KBM-7 (cell line): ENCODE data around the gene TARS3.
A peak's percentile ranks its signal among the peaks of the same experiment; 100 is the strongest.
"Not testable (repeated sequence)": the region's sequence is repeated elsewhere in the genome, so short reads cannot be mapped to it uniquely, and the experiment has no call there.

ENCODE experiments used
- DNase-seq: peaks from one replicate; pipeline ENCODE4 v3.0.0-alpha.2; 2015
- in situ Hi-C: fragments of 300-500 bp; cut with MboI; formaldehyde crosslinking; loops from 2 replicates; pipeline ENCODE4 v1.14.3; 2020; ENCODE audit warnings: low sequenced_read_pairs, low pct_unique_long_range_greater_than_20kb, mixed read lengths

The TARS3 gene

GRCh38 chr15:101723874-101724674 is at the start of gene TARS3:
TSS of gene TARS3 (minus strand) at chr15:101724473. CDS start at chr15:101724387, 86 bp downstream.
- peak; percentile 87 for DNase-seq
- in situ Hi-C loops: no loop called here

- in situ Hi-C loops: no loop called here
- peak; percentile 12 for DNase-seq
Measured at GRCh38 chr15:101773496-101774100, 49.3 kb upstream of the TARS3 start.

GRCh38 chr15:101772921-101773320 is 48.6 kb upstream of the TARS3 start:
- DNase-seq: no peak
- in situ Hi-C loops: no loop called here

GRCh38 chr15:101767083-101767640 is 42.9 kb upstream of the TARS3 start:
- in situ Hi-C loops, DNase-seq: not testable (repeated sequence)

- no peak for DNase-seq
- in situ Hi-C loops: no loop called here
Measured at GRCh38 chr15:101765772-101766456, 41.6 kb upstream of the TARS3 start.

- DNase-seq, in situ Hi-C loops: not testable (repeated sequence)
Measured at GRCh38 chr15:101765340-101765671, 41.0 kb upstream of the TARS3 start.

- in situ Hi-C loops, DNase-seq: not testable (repeated sequence)
Measured at GRCh38 chr15:101764669-101765339, 40.5 kb upstream of the TARS3 start.

- in situ Hi-C loops, DNase-seq: not testable (repeated sequence)
Measured at GRCh38 chr15:101746716-101747082, 22.4 kb upstream of the TARS3 start.

- DNase-seq, in situ Hi-C loops: not testable (repeated sequence)
Measured at GRCh38 chr15:101734837-101735236, 10.6 kb upstream of the TARS3 start.

- DNase-seq: no peak
- in situ Hi-C loops: no loop called here
Measured at GRCh38 chr15:101733545-101733944, 9.3 kb upstream of the TARS3 start.

- in situ Hi-C loops: no loop called here
- no peak for DNase-seq
Measured at GRCh38 chr15:101732772-101733171, 8.5 kb upstream of the TARS3 start.

GRCh38 chr15:101731746-101732145 is 7.5 kb upstream of the TARS3 start:
- no peak for DNase-seq
- in situ Hi-C loops: no loop called here

GRCh38 chr15:101727186-101727585 is 2.9 kb upstream of the TARS3 start:
- in situ Hi-C loops: no loop called here
- no peak for DNase-seq

- in situ Hi-C loops: no loop called here
- DNase-seq: no peak
Measured at GRCh38 chr15:101725073-101725472, 800 bp upstream of the TARS3 start.

GRCh38 chr15:101724675-101725005 is 367 bp upstream of the TARS3 start:
- peak; percentile 38 for DNase-seq
- in situ Hi-C loops: no loop called here

GRCh38 chr15:101723171-101723873 is 951 bp downstream of the TARS3 start:
- in situ Hi-C loops: no loop called here

GRCh38 chr15:101718896-101719295 is 5.4 kb downstream of the TARS3 start:
- DNase-seq: no peak
- in situ Hi-C loops: no loop called here

More at GRCh38 chr15:101723171-101723873, 951 bp downstream of the TARS3 start:
- peak; percentile 73 for DNase-seq

GRCh38 chr15:101712078-101712477 is 12.2 kb downstream of the TARS3 start:
- in situ Hi-C loops: no loop called here
- DNase-seq: no peak

- in situ Hi-C loops: no loop called here
- no peak for DNase-seq
Measured at GRCh38 chr15:101710806-101711205, 13.5 kb downstream of the TARS3 start.
